Mesenchymal stem cell (in vitro differentiated cells and primary cell): ENCODE measurements around the gene ZNF580.
A peak's percentile ranks its signal among the peaks of the same experiment; 100 is the strongest.

Experiments used
- DNase-seq: peaks from one replicate; pipeline ENCODE4 v3.0.0-alpha.2; 2013
- H2AFZ ChIP-seq: one replicate; pipeline ENCODE4 v1.6.1; 2013; ENCODE audit warnings: low read depth, mild to moderate bottlenecking, control low read depth, inconsistent platforms, low read length, moderate library complexity
- H2AK5ac ChIP-seq: 2 replicates; pipeline ENCODE4 v1.6.1; 2013; ENCODE audit warnings: low read length, moderate library complexity, mild to moderate bottlenecking, inconsistent platforms; ENCODE audit not compliant: severe bottlenecking
- H2BK120ac ChIP-seq: one replicate; pipeline ENCODE4 v1.6.1; 2013; ENCODE audit warnings: low read depth, mild to moderate bottlenecking, inconsistent platforms, low read length, moderate library complexity
- H2BK12ac ChIP-seq, 2 experiments: one replicate each; pipeline ENCODE4 v1.6.1; 2013; ENCODE audit warnings: inconsistent platforms in 2 of 2, low read length in 2 of 2, mild to moderate bottlenecking in 2 of 2, moderate library complexity in 2 of 2, control low read depth in 1 of 2
- H2BK15ac ChIP-seq: one replicate; pipeline ENCODE4 v1.6.1; 2013; ENCODE audit warnings: mild to moderate bottlenecking, low read depth, inconsistent platforms; ENCODE audit not compliant: poor library complexity, severe bottlenecking
- H2BK5ac ChIP-seq: 2 replicates; pipeline ENCODE4 v1.6.1; 2013; ENCODE audit warnings: low read depth, mild to moderate bottlenecking, low read length, control low read depth, inconsistent platforms; ENCODE audit not compliant: poor library complexity, severe bottlenecking
- H3K14ac ChIP-seq, 2 experiments: one replicate each; pipeline ENCODE4 v1.6.1; 2013; ENCODE audit warnings: inconsistent platforms in 2 of 2, low read length in 2 of 2, control low read depth in 1 of 2, mild to moderate bottlenecking in 1 of 2, moderate library complexity in 1 of 2
- H3K18ac ChIP-seq, 2 experiments: one replicate each; pipeline ENCODE4 v1.6.1; 2013; ENCODE audit warnings: inconsistent platforms in 2 of 2, low read length in 2 of 2, control low read depth in 1 of 2, low read depth in 1 of 2, mild to moderate bottlenecking in 1 of 2
- H3K23ac ChIP-seq, 2 experiments: one replicate each; pipeline ENCODE4 v1.6.1; 2013; ENCODE audit warnings: inconsistent platforms in 2 of 2, low read length in 2 of 2, mild to moderate bottlenecking in 2 of 2, moderate library complexity in 2 of 2, control low read depth in 1 of 2
- H3K27ac ChIP-seq: 2 replicates; pipeline ENCODE4 v1.5.1; 2013; ENCODE audit warnings: mild to moderate bottlenecking, moderate library complexity, low read length, control low read depth, inconsistent platforms; ENCODE audit not compliant: poor library complexity, severe bottlenecking
- H3K27me3 ChIP-seq, 2 experiments: 2 replicates each; pipeline versions ENCODE4 v1.6.1 to v1.7.0; 2013; ENCODE audit warnings: low read length in 2 of 2, mild to moderate bottlenecking in 2 of 2, moderate library complexity in 2 of 2, control low read depth in 1 of 2, inconsistent platforms in 1 of 2; ENCODE audit not compliant: control insufficient read depth in 1 of 2, insufficient read depth in 1 of 2
- H3K36me3 ChIP-seq, 2 experiments: 2 replicates each; pipeline versions ENCODE4 v1.6.1 to v1.7.0; 2013; ENCODE audit warnings: low read length in 2 of 2, control low read depth in 1 of 2, inconsistent platforms in 1 of 2, low read depth in 1 of 2, mild to moderate bottlenecking in 1 of 2; ENCODE audit not compliant: insufficient read depth in 2 of 2, control insufficient read depth in 1 of 2
- H3K4ac ChIP-seq, 2 experiments: one replicate each; pipeline ENCODE4 v1.6.1; 2013; ENCODE audit warnings: inconsistent platforms in 2 of 2, low read length in 2 of 2, mild to moderate bottlenecking in 2 of 2, moderate library complexity in 2 of 2, control low read depth in 1 of 2, low read depth in 1 of 2
- H3K4me1 ChIP-seq: 2 replicates; pipeline ENCODE4 v1.6.1; 2013; ENCODE audit warnings: low read depth, low read length, control low read depth; ENCODE audit not compliant: control insufficient read depth, insufficient read depth
- H3K4me2 ChIP-seq: 2 replicates; pipeline ENCODE4 v1.6.1; 2013; ENCODE audit warnings: low read length, mild to moderate bottlenecking, inconsistent platforms; ENCODE audit not compliant: poor library complexity, severe bottlenecking
- H3K4me3 ChIP-seq, 2 experiments: 2 replicates each; pipeline versions ENCODE4 v1.5.1 to v1.7.0; 2013; ENCODE audit warnings: low read length in 2 of 2, mild to moderate bottlenecking in 2 of 2, control low read depth in 1 of 2, low read depth in 1 of 2; ENCODE audit not compliant: insufficient read depth in 1 of 2
- H3K79me1 ChIP-seq: replicated peaks from 2 replicates; pipeline ENCODE4 v1.6.1; 2013; ENCODE audit warnings: mild to moderate bottlenecking, control low read depth, low read length, inconsistent platforms; ENCODE audit not compliant: poor library complexity, severe bottlenecking
- H3K9ac ChIP-seq: 2 replicates; pipeline ENCODE4 v1.7.0; 2013; ENCODE audit warnings: mild to moderate bottlenecking, low read length, moderate library complexity
- H3K9me3 ChIP-seq: 2 replicates; pipeline ENCODE4 v1.7.0; 2013; ENCODE audit warnings: mild to moderate bottlenecking, low read length; ENCODE audit not compliant: control insufficient read depth
- H4K8ac ChIP-seq: one replicate; pipeline ENCODE4 v1.6.1; 2013; ENCODE audit warnings: inconsistent platforms, mild to moderate bottlenecking, low read length, moderate library complexity
- H4K91ac ChIP-seq: one replicate; pipeline ENCODE4 v1.6.1; 2013; ENCODE audit warnings: mild to moderate bottlenecking, low read length, inconsistent platforms
- WGBS: methylation state at CpG from one replicate; pipeline ENCODE4 v1.1.7; 2013; ENCODE audit warnings: mixed read lengths; 5-methylcytosine and 5-hydroxymethylcytosine counted together

The ZNF580 gene

DNA sequence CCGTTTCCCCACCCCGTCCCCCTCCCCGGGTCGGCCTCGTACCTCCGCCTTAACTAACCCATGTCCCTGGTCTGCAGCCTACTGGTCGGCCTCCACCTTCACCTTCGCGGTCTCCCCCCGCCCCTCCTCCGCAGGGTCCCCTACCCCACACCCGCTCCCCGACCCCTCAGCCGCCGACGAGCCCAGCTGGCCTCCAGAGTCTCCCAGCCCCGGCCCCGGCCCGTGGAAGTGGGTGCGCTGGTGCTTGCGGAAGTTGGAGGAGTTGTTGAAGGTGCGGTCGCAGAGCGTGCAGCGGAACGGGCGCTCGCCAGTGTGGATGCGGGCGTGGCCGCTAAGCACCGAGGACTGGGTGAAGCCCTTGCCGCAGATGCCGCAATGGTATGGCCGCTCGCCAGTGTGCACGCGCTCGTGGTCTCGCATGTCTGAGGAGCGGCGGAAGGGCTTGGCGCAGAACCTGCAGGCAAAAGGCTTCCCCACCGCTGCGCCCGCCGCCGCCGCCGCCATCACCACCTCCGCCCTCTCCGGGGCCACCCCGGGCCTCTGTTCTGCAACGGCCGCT lies 19.1 kb upstream of the ZNF580 start:
- no peak overlapping the region for H3K9ac ChIP-seq
- no peak overlapping the region for H2BK15ac ChIP-seq
- no peak overlapping the region for H3K18ac ChIP-seq
- H3K23ac ChIP-seq = no peak overlapping the region
- no peak overlapping the region for H3K14ac ChIP-seq
- H3K27ac ChIP-seq = no peak overlapping the region
- no peaks in the 10 kb centered on the region for H3K27me3 ChIP-seq
- no peak overlapping the region for H2BK120ac ChIP-seq
- no peak overlapping the region for H2AK5ac ChIP-seq
- no peak overlapping the region for H4K8ac ChIP-seq
- no peak overlapping the region for H3K4me3 ChIP-seq
- no peak overlapping the region for H4K91ac ChIP-seq
- H3K36me3 ChIP-seq = peaks cover 17 to 39% of the 10 kb centered on the region in 2 experiments
- 96% methylated on average over 55 of the region's 55 CpGs for WGBS
- peaks cover 7% of the 10 kb centered on the region for H3K4me1 ChIP-seq
- no peak overlapping the region for H2BK12ac ChIP-seq
- no peak overlapping the region for H3K4me2 ChIP-seq
- no peaks in the 10 kb centered on the region for H3K9me3 ChIP-seq
- H2AFZ ChIP-seq = no peak overlapping the region
- no peak overlapping the region for H2BK5ac ChIP-seq
- no peak overlapping the region for H3K4ac ChIP-seq
- no peak for DNase-seq
- peaks cover 25% of the 10 kb centered on the region for H3K79me1 ChIP-seq

DNA sequence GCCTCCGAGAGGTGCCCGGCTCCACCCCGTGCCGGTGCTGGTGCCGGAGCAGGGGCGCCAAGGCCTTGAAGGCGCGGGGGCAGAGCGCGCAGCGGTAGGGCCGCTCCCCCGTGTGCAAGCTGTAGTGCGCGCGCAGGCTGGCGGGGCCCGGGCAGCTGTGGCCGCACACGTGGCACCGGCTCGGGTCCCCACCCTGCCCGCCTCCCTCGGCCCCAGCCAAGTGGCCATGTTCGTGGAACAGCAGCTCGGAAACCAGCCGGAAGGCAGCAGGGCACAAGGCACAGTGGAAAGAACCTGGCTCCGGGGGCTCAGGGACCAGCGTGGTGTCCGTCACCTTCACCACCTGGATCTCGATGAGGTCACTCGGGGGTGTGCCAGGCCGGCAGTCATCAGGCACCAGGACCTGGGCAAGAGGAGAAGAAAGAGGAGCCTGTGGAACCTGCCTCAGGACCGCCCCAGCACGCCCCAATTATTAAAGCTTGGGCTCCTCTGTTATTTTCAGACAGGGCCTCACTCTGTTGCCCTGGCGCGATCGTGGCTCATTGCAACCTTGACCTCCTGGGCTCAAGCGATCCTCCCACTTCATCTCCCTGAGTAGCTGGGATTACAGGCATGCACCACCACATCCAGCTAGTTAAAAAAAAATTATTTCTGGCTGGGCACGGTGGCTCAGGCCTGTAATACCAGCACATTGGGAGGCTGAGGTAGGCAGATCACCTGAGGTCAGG lies 18.4 kb upstream of the ZNF580 start:
- no peak overlapping the region for H3K4me2 ChIP-seq
- no peak overlapping the region for H2BK15ac ChIP-seq
- no peak overlapping the region for H4K8ac ChIP-seq
- H3K79me1 ChIP-seq = peaks cover 20% of the 10 kb centered on the region
- no peak overlapping the region for H2AFZ ChIP-seq
- no peak overlapping the region for H2BK12ac ChIP-seq
- no peak overlapping the region for H3K9ac ChIP-seq
- H2BK120ac ChIP-seq = no peak overlapping the region
- H3K4me3 ChIP-seq = no peak overlapping the region
- H3K9me3 ChIP-seq = no peaks in the 10 kb centered on the region
- no peak for DNase-seq
- peaks cover 7% of the 10 kb centered on the region for H3K4me1 ChIP-seq
- H2BK5ac ChIP-seq = no peak overlapping the region
- no peaks in the 10 kb centered on the region for H3K27me3 ChIP-seq
- H4K91ac ChIP-seq = no peak overlapping the region
- H3K27ac ChIP-seq = no peak overlapping the region
- H3K14ac ChIP-seq = no peak overlapping the region
- H3K23ac ChIP-seq = no peak overlapping the region
- peaks cover 12 to 32% of the 10 kb centered on the region in 2 experiments for H3K36me3 ChIP-seq
- H3K4ac ChIP-seq = no peak overlapping the region
- H2AK5ac ChIP-seq = no peak overlapping the region
- no peak overlapping the region for H3K18ac ChIP-seq
- 96% methylated on average over 40 of the region's 40 CpGs for WGBS

DNA sequence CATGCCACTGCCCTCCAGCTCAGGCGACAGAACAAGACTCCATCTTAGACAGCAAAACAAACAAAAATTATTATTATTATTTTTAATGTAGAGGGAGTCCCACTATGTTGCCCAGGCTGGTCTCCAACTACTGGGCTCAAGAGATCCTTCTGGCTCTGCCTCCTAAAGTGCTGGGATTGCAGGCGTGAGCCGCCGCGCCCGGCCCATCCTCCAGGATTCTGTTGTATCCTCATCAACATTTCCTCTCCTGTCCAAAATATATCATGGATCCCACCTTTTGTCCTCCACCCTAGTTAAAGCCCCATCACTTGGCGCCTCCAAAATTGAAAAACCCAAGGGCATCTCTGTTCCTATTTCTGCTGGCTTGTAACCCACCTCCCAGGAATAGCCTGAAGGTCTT lies 17.7 kb upstream of the ZNF580 start:
- Histone ChIP-seq H3K14ac (no peak overlapping the region), H3K4ac (no peak overlapping the region), H3K27ac (no peak overlapping the region), H3K4me1 (peaks cover 7% of the 10 kb centered on the region), H3K9ac (no peak overlapping the region), H3K9me3 (no peaks in the 10 kb centered on the region), H3K23ac (no peak overlapping the region), H4K8ac (no peak overlapping the region), H3K79me1 (peaks cover 20% of the 10 kb centered on the region), H3K36me3 (peaks cover 8 to 27% of the 10 kb centered on the region in 2 experiments), H3K4me2 (no peak overlapping the region), H2BK120ac (no peak overlapping the region), H2AK5ac (no peak overlapping the region), H4K91ac (no peak overlapping the region), H2BK12ac (no peak overlapping the region), H2BK15ac (no peak overlapping the region), H3K4me3 (no peak overlapping the region), H2BK5ac (no peak overlapping the region), H2AFZ (no peak overlapping the region), H3K27me3 (no peaks in the 10 kb centered on the region), H3K18ac (no peak overlapping the region)
- WGBS = 96% methylated on average over 6 of the region's 7 CpGs
- DNase-seq = no peak

DNA sequence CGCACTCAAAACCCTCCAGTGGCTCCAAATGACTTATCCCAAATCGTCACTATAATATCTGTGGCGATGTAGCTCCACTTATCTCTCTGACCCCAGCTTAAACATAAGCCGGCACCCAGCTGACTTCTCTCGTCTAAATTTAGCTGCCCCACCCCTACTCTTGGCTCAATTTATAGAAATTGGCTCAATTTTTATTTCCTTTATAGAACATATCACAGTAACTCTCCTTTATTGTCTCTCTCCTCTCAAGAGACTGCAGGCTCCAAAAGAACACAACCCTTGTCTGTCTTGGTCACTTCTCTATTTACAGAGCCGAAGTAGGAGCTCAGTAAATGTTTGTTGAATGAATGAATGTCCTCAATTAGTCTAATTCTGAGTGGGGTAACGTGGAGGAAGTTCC lies 17.2 kb upstream of the ZNF580 start:
- H3K79me1 ChIP-seq = peaks cover 18% of the 10 kb centered on the region
- peaks cover 8 to 27% of the 10 kb centered on the region in 2 experiments for H3K36me3 ChIP-seq
- no peak for DNase-seq
- no peak overlapping the region for H3K4ac ChIP-seq
- H2BK15ac ChIP-seq = no peak overlapping the region
- H3K18ac ChIP-seq = no peak overlapping the region
- no peaks in the 10 kb centered on the region for H3K9me3 ChIP-seq
- no peak overlapping the region for H2BK12ac ChIP-seq
- peak overlapping the region in 1 of 2 experiments; percentile 39 for H3K4me3 ChIP-seq
- H3K27ac ChIP-seq = no peak overlapping the region
- no peak overlapping the region for H4K91ac ChIP-seq
- no peak overlapping the region for H2AFZ ChIP-seq
- H3K9ac ChIP-seq = no peak overlapping the region
- WGBS = 92% methylated on average over 6 of the region's 7 CpGs
- no peak overlapping the region for H2BK120ac ChIP-seq
- H3K27me3 ChIP-seq = no peaks in the 10 kb centered on the region
- H3K4me2 ChIP-seq = no peak overlapping the region
- no peak overlapping the region for H2BK5ac ChIP-seq
- no peak overlapping the region for H4K8ac ChIP-seq
- peak overlapping the region; percentile 43 for H2AK5ac ChIP-seq
- H3K14ac ChIP-seq = no peak overlapping the region
- no peak overlapping the region for H3K23ac ChIP-seq
- H3K4me1 ChIP-seq = peaks cover 7% of the 10 kb centered on the region
